CD4-positive, CD25-positive, alpha-beta regulatory T cell (primary cell): Measurements from ENCODE around the gene CYB5R4. TPM values are rescaled to one million over a fixed set of nuclear protein-coding genes. Genes with fewer than 3 reads are reported as not detected.

Experiments
- ATAC-seq, 2 donors: fragments of 150-1000 bp; cut with Tn5 transposase; one replicate each; pipeline ENCODE4 v1.10.0; 2021; ENCODE audit warnings: low read depth in 2 of 2, moderate number of reproducible peaks in 2 of 2, moderate library complexity in 1 of 2
- DNase-seq, 3 donors: peaks; one replicate each; pipeline versions ENCODE4 v3.0.0 to v3.0.0-alpha.2; 2012 to 2022; ENCODE audit warnings: mixed read lengths in 1 of 3
- H3K27ac ChIP-seq: one replicate; pipeline ENCODE4 v1.7.0; 2013; ENCODE audit warnings: mild to moderate bottlenecking, low read length; ENCODE audit not compliant: insufficient read depth, poor library complexity, severe bottlenecking
- H3K27me3 ChIP-seq: one replicate; pipeline ENCODE4 v1.7.0; 2013; ENCODE audit warnings: low read length; ENCODE audit not compliant: control insufficient read depth, insufficient read depth
- H3K36me3 ChIP-seq: one replicate; pipeline ENCODE4 v1.7.0; 2013; ENCODE audit warnings: mild to moderate bottlenecking, low read length, moderate library complexity; ENCODE audit not compliant: control insufficient read depth, insufficient read depth
- H3K4me1 ChIP-seq: 2 replicates; pipeline ENCODE4 v1.7.0; 2013; ENCODE audit warnings: mild to moderate bottlenecking, low read length; ENCODE audit not compliant: insufficient read depth, control insufficient read depth, poor library complexity, severe bottlenecking
- H3K4me3 ChIP-seq: one replicate; pipeline ENCODE4 v1.7.0; 2013; ENCODE audit warnings: low read depth, mild to moderate bottlenecking, low read length, moderate library complexity
- H3K9me3 ChIP-seq, 2 experiments: 1 replicate in 1 of 2; 2 replicates in 1 of 2; pipeline ENCODE4 v1.7.0; 2013; ENCODE audit warnings: low read length in 2 of 2, mild to moderate bottlenecking in 1 of 2, moderate library complexity in 1 of 2; ENCODE audit not compliant: control insufficient read depth in 2 of 2
- H3K27ac Mint-ChIP-seq, 3 donors: one replicate each; pipeline ENCODE4 v1.8.0; 2020 to 2022; ENCODE audit warnings: mild to moderate bottlenecking in 3 of 3, mixed read lengths in 3 of 3, moderate library complexity in 2 of 3
- H3K27me3 Mint-ChIP-seq: one replicate; pipeline ENCODE4 v1.8.0; 2022; ENCODE audit warnings: mild to moderate bottlenecking, mixed read lengths
- H3K36me3 Mint-ChIP-seq: one replicate; pipeline ENCODE4 v1.8.0; 2020; ENCODE audit warnings: mixed read lengths
- H3K4me1 Mint-ChIP-seq, 4 donors: one replicate each; pipeline ENCODE4 v1.8.0; 2020 to 2022; ENCODE audit warnings: mixed read lengths in 4 of 4, mild to moderate bottlenecking in 1 of 4
- H3K4me3 Mint-ChIP-seq, 4 donors: one replicate each; pipeline ENCODE4 v1.8.0; 2020 to 2022; ENCODE audit warnings: mild to moderate bottlenecking in 4 of 4, mixed read lengths in 4 of 4, moderate library complexity in 3 of 4
- H3K9me3 Mint-ChIP-seq, 7 donors: one replicate each; pipeline ENCODE4 v1.8.0; 2020 to 2022; ENCODE audit warnings: mixed read lengths in 7 of 7, mild to moderate bottlenecking in 3 of 7, moderate library complexity in 2 of 7
- polyA plus RNA-seq, 4 donors: library from polyadenylated mRNA; unstranded; fragments of 300-500 nt; fragmentation: Illumina TruSeq; gene quantifications; one replicate each; pipeline ENCODE4 v1.2.3, GENCODE V29; 2021
- total RNA-seq: library from RNA; stranded (reverse); gene quantifications from one replicate; pipeline ENCODE4 v1.2.3, GENCODE V29; 2022

CYB5R4 gene
- total and polyA plus RNA-seq, 5 donors from 2014 or later, result 28.3 to 53.1 (median 36.0) TPM

DNA sequence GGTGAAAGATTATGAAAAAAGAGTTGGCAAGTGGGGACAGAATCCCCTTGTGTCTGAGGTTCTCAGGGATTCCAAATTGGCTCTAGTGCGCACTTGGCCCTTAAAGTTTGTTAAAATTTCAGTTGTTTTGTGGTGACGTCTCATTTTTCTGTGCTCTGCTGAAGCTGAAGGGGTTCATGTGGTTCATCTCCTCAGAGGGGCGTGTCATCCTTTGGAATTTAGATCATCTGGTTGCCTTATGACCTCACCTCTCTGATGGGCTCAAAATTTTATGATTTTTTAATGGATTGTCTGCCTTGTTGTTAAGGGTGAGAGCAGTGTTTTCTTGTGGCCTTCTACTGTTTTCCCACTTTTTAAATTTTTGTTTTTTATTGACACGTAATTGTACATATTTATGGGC, 20.3 kb downstream of the CYB5R4 start:
- H3K27me3 ChIP-seq, result no peaks in the 10 kb centered on the region
- no peaks in the 10 kb centered on the region for H3K9me3 ChIP-seq
- no peaks in the 10 kb centered on the region for H3K4me1 ChIP-seq
- DNase-seq (no peak), ATAC-seq (no peak)
- Mint-ChIP-seq H3K36me3 (peaks cover 14% of the 10 kb centered on the region), H3K4me1 (peaks cover 26 to 59% (median 42%) of the 10 kb centered on the region in 4 donors), H3K27ac (no peak overlapping the region), H3K27me3 (no peaks in the 10 kb centered on the region), H3K4me3 (no peak overlapping the region), H3K9me3 (peaks cover 0 to 1% (median 0%) of the 10 kb centered on the region in 7 donors)
- no peak overlapping the region for H3K27ac ChIP-seq
- no peak overlapping the region for H3K4me3 ChIP-seq
- peaks cover 3% of the 10 kb centered on the region for H3K36me3 ChIP-seq

DNA sequence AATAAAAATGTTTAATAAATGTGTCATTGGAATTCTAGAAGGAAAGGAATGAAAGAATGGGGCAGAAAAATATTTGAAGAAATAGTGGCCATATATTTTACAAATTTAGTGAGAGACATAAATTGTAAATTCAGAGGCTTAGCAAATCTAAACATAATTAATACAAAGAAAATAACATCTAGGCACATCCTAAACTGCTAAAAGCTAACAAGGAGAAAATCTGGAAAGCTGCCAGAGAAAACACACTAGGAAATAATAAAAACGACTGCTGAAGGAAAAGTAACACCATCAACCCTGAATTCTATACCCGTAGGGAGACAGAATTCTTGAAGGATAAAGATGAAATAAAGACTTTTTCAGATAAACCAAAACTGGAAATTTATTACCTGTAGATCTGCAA, 23.8 kb downstream of the CYB5R4 start:
- Histone ChIP-seq H3K4me3 (no peak overlapping the region), H3K9me3 (no peaks in the 10 kb centered on the region), H3K4me1 (no peaks in the 10 kb centered on the region), H3K36me3 (no peaks in the 10 kb centered on the region), H3K27ac (no peak overlapping the region), H3K27me3 (no peaks in the 10 kb centered on the region)
- no peaks in the 10 kb centered on the region for H3K27me3 Mint-ChIP-seq
- peak overlapping the region in 2 of 3 donors; percentile 7 to 79 for H3K27ac Mint-ChIP-seq
- no peak overlapping the region for H3K4me3 Mint-ChIP-seq
- H3K4me1 Mint-ChIP-seq, result peaks cover 31 to 48% (median 33%) of the 10 kb centered on the region in 4 donors
- H3K36me3 Mint-ChIP-seq, result peaks cover 3% of the 10 kb centered on the region
- H3K9me3 Mint-ChIP-seq, result peaks cover 0 to 1% (median 0%) of the 10 kb centered on the region in 7 donors
- no peak for DNase-seq
- ATAC-seq, result no peak

DNA sequence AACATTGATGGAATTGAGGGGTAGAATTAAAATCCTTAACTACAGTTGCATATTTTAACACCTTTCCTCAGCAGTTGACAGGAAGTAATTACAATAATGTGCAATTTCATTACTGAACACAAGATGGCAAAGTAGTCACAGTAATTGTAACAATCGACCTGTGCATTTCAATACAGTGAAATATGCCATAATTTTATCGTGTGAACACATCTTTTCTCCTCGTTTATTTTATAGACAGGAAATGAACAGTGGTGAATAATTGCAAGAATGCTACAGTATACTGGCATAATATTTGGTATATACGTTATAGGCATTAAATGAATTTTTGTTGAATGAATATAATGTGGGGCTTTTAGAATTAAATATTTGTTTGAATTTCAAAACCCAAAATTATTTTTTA, 25.0 kb downstream of the CYB5R4 start:
- ATAC-seq, result peak in 1 of 2 donors; percentile 85
- no peak overlapping the region for H3K27ac ChIP-seq
- Mint-ChIP-seq H3K36me3 (peaks cover 3% of the 10 kb centered on the region), H3K27ac (no peak overlapping the region), H3K4me1 (peaks cover 26 to 45% (median 27%) of the 10 kb centered on the region in 4 donors), H3K4me3 (no peak overlapping the region), H3K27me3 (no peaks in the 10 kb centered on the region), H3K9me3 (peaks cover 0 to 1% (median 0%) of the 10 kb centered on the region in 7 donors)
- no peak overlapping the region for H3K4me3 ChIP-seq
- H3K36me3 ChIP-seq, result no peaks in the 10 kb centered on the region
- DNase-seq, result peak in 2 of 3 donors; percentile 55 to 74
- no peaks in the 10 kb centered on the region for H3K4me1 ChIP-seq
- H3K9me3 ChIP-seq, result no peaks in the 10 kb centered on the region
- H3K27me3 ChIP-seq, result no peaks in the 10 kb centered on the region

DNA sequence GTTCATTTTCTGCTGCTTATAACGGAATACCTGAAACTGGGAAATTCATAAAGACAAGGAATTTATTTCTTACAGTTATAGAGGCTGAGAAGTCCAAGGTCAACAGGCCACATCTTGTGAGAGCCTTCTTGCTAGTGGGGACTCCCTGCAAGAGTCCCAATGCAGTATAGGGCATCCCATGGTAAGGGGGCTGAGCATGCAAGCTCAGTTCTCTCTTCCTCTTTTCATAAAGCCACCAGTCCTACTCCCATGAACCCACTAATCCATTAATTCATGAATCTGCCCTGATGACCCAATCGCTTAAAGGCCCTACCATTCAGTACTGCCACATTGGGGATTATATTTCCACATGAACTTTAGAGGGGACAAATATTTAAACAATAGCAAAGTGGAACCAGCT, 26.5 kb downstream of the CYB5R4 start:
- H3K9me3 Mint-ChIP-seq, result peaks cover 0 to 1% (median 0%) of the 10 kb centered on the region in 7 donors
- H3K4me3 Mint-ChIP-seq, result no peak overlapping the region
- ATAC-seq (no peak), DNase-seq (no peak)
- H3K27me3 Mint-ChIP-seq, result no peaks in the 10 kb centered on the region
- peaks cover 18 to 32% (median 26%) of the 10 kb centered on the region in 4 donors for H3K4me1 Mint-ChIP-seq
- H3K4me1 ChIP-seq, result no peaks in the 10 kb centered on the region
- H3K27ac Mint-ChIP-seq, result no peak overlapping the region
- H3K4me3 ChIP-seq, result no peak overlapping the region
- no peaks in the 10 kb centered on the region for H3K9me3 ChIP-seq
- no peaks in the 10 kb centered on the region for H3K36me3 ChIP-seq
- no peaks in the 10 kb centered on the region for H3K27me3 ChIP-seq
- no peak overlapping the region for H3K27ac ChIP-seq
- H3K36me3 Mint-ChIP-seq, result peaks cover 9% of the 10 kb centered on the region

DNA sequence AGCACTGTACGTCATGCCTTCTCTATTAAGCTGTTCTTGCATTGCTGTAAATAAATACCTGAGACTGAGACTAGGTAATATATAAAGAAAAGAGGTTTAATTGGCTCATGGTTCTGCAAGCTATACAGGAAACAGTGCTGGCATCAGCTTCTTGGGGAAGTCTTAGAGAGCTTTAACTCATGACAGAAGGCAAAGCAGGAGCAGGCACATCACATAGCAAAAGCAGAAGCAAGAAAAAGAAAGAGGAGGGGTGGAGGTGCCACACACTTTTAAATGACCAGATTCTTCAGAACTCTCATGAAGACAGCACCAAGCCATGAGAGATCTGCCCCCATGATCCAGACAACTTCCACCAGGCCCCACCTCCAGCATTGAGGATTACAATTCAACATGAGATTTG, 30.1 kb downstream of the CYB5R4 start:
- no peaks in the 10 kb centered on the region for H3K36me3 ChIP-seq
- H3K4me1 ChIP-seq, result no peaks in the 10 kb centered on the region
- DNase-seq (no peak), ATAC-seq (no peak)
- Mint-ChIP-seq H3K4me3 (no peak overlapping the region), H3K9me3 (no peaks in the 10 kb centered on the region), H3K4me1 (peaks cover 17 to 44% (median 34%) of the 10 kb centered on the region in 4 donors), H3K27ac (no peak overlapping the region), H3K27me3 (no peaks in the 10 kb centered on the region), H3K36me3 (peaks cover 22% of the 10 kb centered on the region)
- no peaks in the 10 kb centered on the region for H3K27me3 ChIP-seq
- H3K4me3 ChIP-seq, result no peak overlapping the region
- no peak overlapping the region for H3K27ac ChIP-seq
- H3K9me3 ChIP-seq, result no peaks in the 10 kb centered on the region

DNA sequence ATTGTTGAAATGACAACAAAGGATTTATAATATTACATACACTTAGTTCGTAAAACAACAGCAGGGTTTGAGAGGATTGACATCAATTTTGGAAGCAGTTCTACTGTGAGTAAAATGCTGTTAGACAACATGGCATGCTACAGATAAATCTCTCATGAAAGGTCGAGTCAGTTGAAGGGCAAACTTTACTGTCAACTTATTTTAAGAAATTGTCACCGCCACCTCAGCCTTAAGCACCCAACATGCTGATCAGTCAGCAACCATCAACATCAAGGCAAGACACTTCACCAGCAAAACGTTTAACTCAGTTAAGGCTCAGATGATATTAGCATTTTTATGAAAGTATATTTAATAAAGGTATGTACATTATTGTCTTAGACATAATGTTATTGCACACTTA, 31.0 kb downstream of the CYB5R4 start:
- Histone ChIP-seq H3K4me1 (no peaks in the 10 kb centered on the region), H3K27ac (no peak overlapping the region), H3K4me3 (no peak overlapping the region), H3K9me3 (no peaks in the 10 kb centered on the region), H3K36me3 (no peaks in the 10 kb centered on the region), H3K27me3 (no peaks in the 10 kb centered on the region)
- ATAC-seq (no peak), DNase-seq (no peak)
- Mint-ChIP-seq H3K9me3 (no peaks in the 10 kb centered on the region), H3K36me3 (peaks cover 29% of the 10 kb centered on the region), H3K27ac (no peak overlapping the region), H3K4me3 (no peak overlapping the region), H3K4me1 (peaks cover 15 to 42% (median 36%) of the 10 kb centered on the region in 4 donors), H3K27me3 (no peaks in the 10 kb centered on the region)

DNA sequence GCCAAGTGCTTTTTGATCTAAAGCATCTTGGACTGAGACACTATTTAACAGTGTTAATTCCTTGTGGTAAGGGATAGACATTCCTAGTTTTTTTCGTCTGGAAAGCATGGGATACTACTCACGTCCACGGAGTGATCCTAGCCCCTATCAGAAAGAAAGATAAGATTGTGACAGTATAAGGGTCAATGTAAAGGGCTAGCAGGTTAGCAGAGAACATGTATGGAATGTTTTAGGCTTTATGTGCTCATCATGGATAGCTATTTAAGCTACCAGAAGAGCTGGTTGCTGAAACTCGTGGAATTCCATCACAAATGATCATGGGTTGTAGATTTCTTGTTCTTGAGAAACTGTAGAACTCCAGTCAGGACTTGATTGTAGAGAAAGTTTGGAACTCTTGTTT, 32.1 kb downstream of the CYB5R4 start:
- DNase-seq, result no peak
- Mint-ChIP-seq H3K27me3 (no peaks in the 10 kb centered on the region), H3K9me3 (no peaks in the 10 kb centered on the region), H3K4me3 (no peak overlapping the region), H3K36me3 (peaks cover 39% of the 10 kb centered on the region), H3K4me1 (peaks cover 9 to 39% (median 38%) of the 10 kb centered on the region in 4 donors), H3K27ac (peak overlapping the region in 1 of 3 donors; percentile 60)
- ATAC-seq, result no peak
- Histone ChIP-seq H3K27ac (no peak overlapping the region), H3K27me3 (no peaks in the 10 kb centered on the region), H3K4me1 (no peaks in the 10 kb centered on the region), H3K9me3 (no peaks in the 10 kb centered on the region), H3K36me3 (no peaks in the 10 kb centered on the region), H3K4me3 (no peak overlapping the region)

DNA sequence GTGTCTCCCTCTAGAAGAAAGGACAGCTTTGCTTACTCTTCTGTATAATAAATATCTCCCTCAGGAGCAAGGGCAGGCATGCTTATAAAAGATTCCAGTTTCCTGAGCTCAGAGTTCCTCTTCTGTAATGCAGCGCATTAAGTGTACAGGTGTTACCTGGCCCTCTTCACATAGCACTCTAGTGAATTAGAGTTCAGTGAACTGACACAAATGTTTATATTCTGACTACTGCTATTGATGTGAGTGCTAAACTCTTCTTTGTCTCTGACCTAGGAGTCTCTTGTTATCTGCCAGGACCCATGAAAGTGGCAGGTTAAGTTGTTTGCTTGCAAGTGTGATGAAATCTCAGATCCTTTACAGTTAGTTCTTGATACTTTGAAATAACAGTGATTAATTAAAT, 33.5 kb downstream of the CYB5R4 start:
- H3K27ac ChIP-seq, result no peak overlapping the region
- no peak for ATAC-seq
- no peaks in the 10 kb centered on the region for H3K36me3 ChIP-seq
- Mint-ChIP-seq H3K27me3 (no peaks in the 10 kb centered on the region), H3K4me3 (no peak overlapping the region), H3K27ac (no peak overlapping the region), H3K36me3 (peaks cover 51% of the 10 kb centered on the region), H3K4me1 (peaks cover 9 to 39% (median 38%) of the 10 kb centered on the region in 4 donors), H3K9me3 (no peaks in the 10 kb centered on the region)
- DNase-seq, result no peak
- no peaks in the 10 kb centered on the region for H3K27me3 ChIP-seq
- no peaks in the 10 kb centered on the region for H3K4me1 ChIP-seq
- H3K9me3 ChIP-seq, result no peaks in the 10 kb centered on the region
- no peak overlapping the region for H3K4me3 ChIP-seq
